ENCODE data around the gene SPATC1L. TPM values are rescaled to one million over a fixed set of nuclear protein-coding genes. Genes with fewer than 3 reads are reported as not detected.
"Not testable (repeated sequence)": the region's sequence is repeated elsewhere in the genome, so short reads cannot be mapped to it uniquely, and the experiment has no call there.

SPATC1L gene
- total and polyA plus RNA-seq, 2 donors (not counting 1 experiment from before 2014, with no cell fraction given): 11.4 to 15.4 TPM

DNA sequence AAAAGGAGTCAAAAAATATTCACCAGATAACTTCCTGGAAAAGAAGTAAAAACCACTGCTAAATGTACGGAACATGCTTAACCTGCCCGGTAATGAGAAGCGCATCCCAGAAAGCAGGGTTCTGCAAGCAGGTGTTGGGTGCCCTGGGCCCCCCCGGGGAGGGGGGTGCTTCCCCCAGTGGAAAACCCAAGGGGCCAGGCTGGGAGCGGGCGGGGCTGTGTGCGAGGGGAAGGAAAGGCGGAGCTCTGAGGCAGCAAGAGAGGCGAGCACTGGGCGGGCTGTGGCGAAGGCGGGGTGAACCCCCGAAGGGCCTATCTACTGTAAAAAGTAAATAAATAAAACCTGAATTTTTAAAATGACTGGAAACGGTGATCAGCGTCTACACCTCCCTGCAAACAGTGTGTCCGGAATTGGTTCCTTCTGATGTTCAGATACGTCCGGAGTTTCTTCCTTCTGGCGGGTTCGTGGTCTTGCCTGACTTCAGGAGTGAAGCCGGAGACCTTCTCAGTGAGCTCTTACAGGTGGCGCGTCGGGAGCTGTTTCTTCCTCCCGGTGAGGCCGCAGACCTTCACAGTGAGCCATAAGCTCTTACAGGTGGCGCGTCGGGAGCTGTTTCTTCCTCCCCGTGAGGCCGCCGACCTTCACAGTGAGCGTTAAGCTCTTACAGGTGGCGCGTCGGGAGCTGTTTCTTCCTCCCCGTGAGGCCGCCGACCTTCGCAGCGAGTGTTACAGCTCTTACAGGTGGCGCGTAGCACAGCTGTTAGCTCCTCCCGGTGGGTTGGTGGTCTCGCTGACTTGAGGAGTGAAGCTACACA, 42.3 kb downstream of the SPATC1L start:
- no peak for ATAC-seq (ENCODE audit: low read depth)
- Histone ChIP-seq H3K36me3 (replicated peaks in 1 of 2; ENCODE audit: control extremely low read depth in 1 of 2, control insufficient read depth in 1 of 2, extremely low read depth in 1 of 2, insufficient read depth in 2 of 2, low read length in 1 of 2) (no peaks in the 10 kb centered on the region), H3K4me2 (replicated peaks; ENCODE audit: low read depth, low read length, poor library complexity, severe bottlenecking) (no peak overlapping the region), H4K20me1 (ENCODE audit: control insufficient read depth, insufficient read depth, low read length, poor library complexity, severe bottlenecking) (no peaks in the 10 kb centered on the region), H3K9me3 (ENCODE audit: control extremely low read depth in 1 of 3, control insufficient read depth in 2 of 3, insufficient read depth in 1 of 3, low read length in 2 of 3) (peaks cover 0 to 9% (median 0%) of the 10 kb centered on the region in 3 donors), H3K4me1 (ENCODE audit: control insufficient read depth in 2 of 2, insufficient read depth in 2 of 2, low read length in 2 of 2) (peaks cover 0 to 5% of the 10 kb centered on the region in 2 donors), H3K79me2 (ENCODE audit: control insufficient read depth, insufficient read depth, low read length) (no peaks in the 10 kb centered on the region), H3K9ac (ENCODE audit: low read length) (no peak overlapping the region), H3K27me3 (replicated peaks in 1 of 4; ENCODE audit: control extremely low read depth in 1 of 4, control insufficient read depth in 3 of 4, insufficient read depth in 4 of 4, low read length in 3 of 4) (no peaks in the 10 kb centered on the region), H2AFZ (ENCODE audit: insufficient read depth, low read depth, low read length, poor library complexity, severe bottlenecking) (no peak overlapping the region), H3K27ac (ENCODE audit: low read length in 2 of 2) (no peak overlapping the region), H3K4me3 (ENCODE audit: control extremely low read depth in 1 of 5, extremely low read depth in 1 of 5, insufficient read depth in 1 of 5, low read depth in 2 of 5, low read length in 4 of 5) (no peak overlapping the region)
- peaks cover 8% of the 10 kb centered on the region for H3K4me1 Mint-ChIP-seq
- ChIA-PET POLR2A (no interaction called here), CTCF (interaction anchor here (1.1 to 2.8 kb wide), 5 partner anchors 11 to 271 kb away, joined by 3 to 17 read pairs (median 11); partner anchors contain the start of genes LSS, MCM3AP and YBEY)
- WGBS (ENCODE audit: insufficient coverage): 96% methylated on average over 36 of the region's 45 CpGs
- no peak for DNase-seq
- H3K9me3 Mint-ChIP-seq (ENCODE audit: insufficient read depth): no peaks in the 10 kb centered on the region
- TF ChIP-seq EZH2 (IDR thresholded peaks at IDR 0.05; ENCODE audit: borderline replicate concordance, insufficient read depth, low read depth, low read length, poor library complexity, severe bottlenecking): no peak
- TF ChIP-seq, protein P1, sequence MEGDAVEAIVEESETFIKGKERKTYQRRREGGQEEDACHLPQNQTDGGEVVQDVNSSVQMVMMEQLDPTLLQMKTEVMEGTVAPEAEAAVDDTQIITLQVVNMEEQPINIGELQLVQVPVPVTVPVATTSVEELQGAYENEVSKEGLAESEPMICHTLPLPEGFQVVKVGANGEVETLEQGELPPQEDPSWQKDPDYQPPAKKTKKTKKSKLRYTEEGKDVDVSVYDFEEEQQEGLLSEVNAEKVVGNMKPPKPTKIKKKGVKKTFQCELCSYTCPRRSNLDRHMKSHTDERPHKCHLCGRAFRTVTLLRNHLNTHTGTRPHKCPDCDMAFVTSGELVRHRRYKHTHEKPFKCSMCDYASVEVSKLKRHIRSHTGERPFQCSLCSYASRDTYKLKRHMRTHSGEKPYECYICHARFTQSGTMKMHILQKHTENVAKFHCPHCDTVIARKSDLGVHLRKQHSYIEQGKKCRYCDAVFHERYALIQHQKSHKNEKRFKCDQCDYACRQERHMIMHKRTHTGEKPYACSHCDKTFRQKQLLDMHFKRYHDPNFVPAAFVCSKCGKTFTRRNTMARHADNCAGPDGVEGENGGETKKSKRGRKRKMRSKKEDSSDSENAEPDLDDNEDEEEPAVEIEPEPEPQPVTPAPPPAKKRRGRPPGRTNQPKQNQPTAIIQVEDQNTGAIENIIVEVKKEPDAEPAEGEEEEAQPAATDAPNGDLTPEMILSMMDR (IDR thresholded peaks at IDR 0.05): no peak
- H3K27me3 Mint-ChIP-seq: no peaks in the 10 kb centered on the region
- intact Hi-C loops (cut with micrococcal nuclease): loop anchor here (2.0 kb wide), 1 partner anchor 183 kb away; the partner anchor contains the start of gene PCNT
- no peak overlapping the region for H3K4me3 Mint-ChIP-seq
- no peak overlapping the region for H3K27ac Mint-ChIP-seq

DNA sequence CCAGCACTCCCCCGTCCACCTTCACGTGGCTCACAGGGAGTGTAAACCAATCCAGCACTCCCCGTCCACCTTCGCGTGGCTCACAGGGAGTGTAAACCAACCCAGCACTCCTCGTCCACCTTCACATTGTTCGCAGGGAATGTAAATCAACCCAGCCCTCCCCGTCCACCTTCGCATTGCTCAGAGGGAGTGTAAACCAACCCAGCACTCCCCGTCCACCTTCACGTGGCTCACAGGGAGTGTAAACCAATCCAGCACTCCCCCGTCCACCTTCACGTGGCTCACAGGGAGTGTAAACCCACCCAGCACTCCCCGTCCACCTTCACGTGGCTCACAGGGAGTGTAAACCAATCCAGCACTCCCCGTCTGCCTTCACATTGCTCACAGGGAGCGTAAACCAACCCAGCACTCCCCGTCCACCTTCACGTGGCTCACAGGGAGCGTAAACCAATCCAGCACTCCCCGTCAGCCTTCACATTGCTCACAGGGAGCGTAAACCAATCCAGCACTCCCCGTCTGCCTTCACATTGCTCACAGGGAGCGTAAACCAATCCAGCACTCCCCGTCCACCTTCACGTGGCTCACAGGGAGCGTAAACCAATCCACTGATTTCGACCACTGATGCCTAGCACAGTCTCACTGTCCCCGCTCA, 43.8 kb downstream of the SPATC1L start:
- H3K27me3 ChIP-seq (replicated peaks in 1 of 4; ENCODE audit: control extremely low read depth in 1 of 4, control insufficient read depth in 3 of 4, insufficient read depth in 4 of 4, low read length in 3 of 4); H3K79me2 ChIP-seq (ENCODE audit: control insufficient read depth, insufficient read depth, low read length); H3K9ac ChIP-seq (ENCODE audit: low read length); POLR2A ChIA-PET; H2AFZ ChIP-seq (ENCODE audit: insufficient read depth, low read depth, low read length, poor library complexity, severe bottlenecking); H3K4me2 ChIP-seq (replicated peaks; ENCODE audit: low read depth, low read length, poor library complexity, severe bottlenecking); ATAC-seq (ENCODE audit: low read depth); H3K9me3 Mint-ChIP-seq (ENCODE audit: insufficient read depth); H4K20me1 ChIP-seq (ENCODE audit: control insufficient read depth, insufficient read depth, low read length, poor library complexity, severe bottlenecking); H3K27ac ChIP-seq (ENCODE audit: low read length in 2 of 2); intact Hi-C loops (cut with micrococcal nuclease); H3K4me3 Mint-ChIP-seq; H3K27me3 Mint-ChIP-seq; H3K36me3 ChIP-seq (replicated peaks in 1 of 2; ENCODE audit: control extremely low read depth in 1 of 2, control insufficient read depth in 1 of 2, extremely low read depth in 1 of 2, insufficient read depth in 2 of 2, low read length in 1 of 2); H3K9me3 ChIP-seq (ENCODE audit: control extremely low read depth in 1 of 3, control insufficient read depth in 2 of 3, insufficient read depth in 1 of 3, low read length in 2 of 3); CTCF ChIA-PET; H3K4me1 ChIP-seq (ENCODE audit: control insufficient read depth in 2 of 2, insufficient read depth in 2 of 2, low read length in 2 of 2); DNase-seq; H3K4me1 Mint-ChIP-seq; H3K4me3 ChIP-seq (ENCODE audit: control extremely low read depth in 1 of 5, extremely low read depth in 1 of 5, insufficient read depth in 1 of 5, low read depth in 2 of 5, low read length in 4 of 5); H3K27ac Mint-ChIP-seq: not testable (repeated sequence)
- WGBS (ENCODE audit: insufficient coverage): 75% methylated on average over 29 of the region's 29 CpGs

Data from B cell (primary cell).